Prostate gland (tissue), 2 donors: Measurements from ENCODE around the gene GNGT2. TPM values are rescaled to one million over a fixed set of nuclear protein-coding genes. Genes with fewer than 3 reads are reported as not detected.

ENCODE experiments used
- DNase-seq: peaks from one replicate; pipeline ENCODE4 v3.0.0-alpha.2; 2019; ENCODE audit warnings: low spot score
- H3K27ac ChIP-seq, 2 donors: fragments of 200-600 bp; sonication (generic); 2 replicates each; pipeline ENCODE4 v1.5.1; 2017 to 2019
- H3K27me3 ChIP-seq: fragments of 200-600 bp; sonication (generic); replicated peaks from 2 replicates; pipeline ENCODE4 v1.5.1; 2019; ENCODE audit not compliant: insufficient read depth
- H3K36me3 ChIP-seq, 2 donors: fragments of 200-600 bp; sonication (generic); 1 replicate in 1 of 2; 2 replicates in 1 of 2; pipeline versions ENCODE4 v1.5.1 to v1.8.1; 2017 to 2019
- H3K4me1 ChIP-seq: fragments of 200-600 bp; sonication (generic); replicated peaks from 2 replicates; pipeline ENCODE4 v1.5.1; 2019
- H3K4me3 ChIP-seq, 2 donors: fragments of 200-600 bp; sonication (generic); 2 replicates each; pipeline ENCODE4 v1.5.1; 2017 to 2019
- H3K9me3 ChIP-seq: fragments of 200-600 bp; sonication (generic); 2 replicates; pipeline ENCODE4 v1.5.1; 2017
- POLR2A ChIP-seq: fragments of 450-650 bp; IDR thresholded peaks from one replicate; pipeline ENCODE4 v1.6.1; 2016; ENCODE audit warnings: antibody characterized with exemption, mild to moderate bottlenecking
- POLR2AphosphoS5 ChIP-seq: sonication (generic); formaldehyde crosslinking; IDR thresholded peaks from one replicate; pipeline ENCODE4 v1.6.1; 2017; ENCODE audit warnings: antibody characterized with exemption
- WGBS: methylation state at CpG from one replicate; pipeline ENCODE4 v1.1.5; 2018; 5-methylcytosine and 5-hydroxymethylcytosine counted together
- intact Hi-C: fragments of 100-400 bp; cut with DNase I; formaldehyde crosslinking; loops from one replicate; pipeline ENCODE4 v1.14.2; 2022
- total RNA-seq, 2 donors: library from RNA; depleted of rRNA; stranded (reverse); fragments of >200 nt; gene quantifications; one replicate each; pipeline ENCODE4 v1.1.0, GENCODE V29; 2016
- TF ChIP-seq, protein P1 (sequence below), 4 experiments: fragments of 200-600 bp in 2 of 4; fragments of 450-650 bp in 2 of 4; sonication (generic) in 2 of 4; IDR thresholded peaks; 1 replicate in 3 of 4; 2 replicates in 1 of 4; pipeline ENCODE4 v1.5.1; 2016 to 2019; ENCODE audit warnings: antibody characterized with exemption in 4 of 4, mild to moderate bottlenecking in 2 of 4, moderate library complexity in 2 of 4

The GNGT2 gene
- total RNA-seq, 2 donors from 2014 or later: 3.1 TPM; not detected in 1

DNA sequence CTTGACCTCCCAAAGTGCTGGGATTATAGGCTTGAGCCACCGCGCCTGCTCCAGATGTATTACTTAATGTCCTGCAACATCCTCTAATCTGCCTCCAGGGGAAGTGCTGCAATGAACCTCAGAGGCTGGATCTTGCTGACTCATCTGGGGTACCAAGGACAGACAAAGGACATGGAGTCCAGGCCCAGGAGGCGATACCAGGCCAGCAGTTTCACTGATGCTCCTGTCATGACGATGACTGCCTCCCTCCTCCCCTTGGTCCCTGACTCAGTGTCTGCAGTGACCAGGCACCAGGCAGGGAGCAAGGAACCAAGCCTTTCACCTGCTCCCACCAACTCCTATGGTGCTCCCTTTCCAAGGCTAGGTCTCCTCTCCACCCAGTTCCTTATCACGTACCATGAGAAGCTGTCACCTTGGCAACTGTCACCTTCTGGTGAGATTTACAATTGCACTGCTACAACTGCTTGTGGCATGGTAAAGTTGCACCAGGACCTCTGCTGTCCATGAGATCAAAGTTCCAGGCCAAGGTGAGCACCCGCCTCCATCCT, 41.8 kb upstream of the GNGT2 start:
- Histone ChIP-seq H3K4me3 (no peak overlapping the region), H3K27me3 (no peaks in the 10 kb centered on the region), H3K4me1 (no peaks in the 10 kb centered on the region), H3K27ac (no peak overlapping the region), H3K9me3 (no peaks in the 10 kb centered on the region), H3K36me3 (no peaks in the 10 kb centered on the region)
- TF ChIP-seq POLR2A (no peak), POLR2AphosphoS5 (no peak)
- TF ChIP-seq, protein P1, sequence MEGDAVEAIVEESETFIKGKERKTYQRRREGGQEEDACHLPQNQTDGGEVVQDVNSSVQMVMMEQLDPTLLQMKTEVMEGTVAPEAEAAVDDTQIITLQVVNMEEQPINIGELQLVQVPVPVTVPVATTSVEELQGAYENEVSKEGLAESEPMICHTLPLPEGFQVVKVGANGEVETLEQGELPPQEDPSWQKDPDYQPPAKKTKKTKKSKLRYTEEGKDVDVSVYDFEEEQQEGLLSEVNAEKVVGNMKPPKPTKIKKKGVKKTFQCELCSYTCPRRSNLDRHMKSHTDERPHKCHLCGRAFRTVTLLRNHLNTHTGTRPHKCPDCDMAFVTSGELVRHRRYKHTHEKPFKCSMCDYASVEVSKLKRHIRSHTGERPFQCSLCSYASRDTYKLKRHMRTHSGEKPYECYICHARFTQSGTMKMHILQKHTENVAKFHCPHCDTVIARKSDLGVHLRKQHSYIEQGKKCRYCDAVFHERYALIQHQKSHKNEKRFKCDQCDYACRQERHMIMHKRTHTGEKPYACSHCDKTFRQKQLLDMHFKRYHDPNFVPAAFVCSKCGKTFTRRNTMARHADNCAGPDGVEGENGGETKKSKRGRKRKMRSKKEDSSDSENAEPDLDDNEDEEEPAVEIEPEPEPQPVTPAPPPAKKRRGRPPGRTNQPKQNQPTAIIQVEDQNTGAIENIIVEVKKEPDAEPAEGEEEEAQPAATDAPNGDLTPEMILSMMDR (IDR thresholded peaks at IDR 0.05): no peak
- 91% methylated on average over 6 of the region's 6 CpGs for WGBS
- no peak for DNase-seq
- intact Hi-C loops: no loop called here

DNA sequence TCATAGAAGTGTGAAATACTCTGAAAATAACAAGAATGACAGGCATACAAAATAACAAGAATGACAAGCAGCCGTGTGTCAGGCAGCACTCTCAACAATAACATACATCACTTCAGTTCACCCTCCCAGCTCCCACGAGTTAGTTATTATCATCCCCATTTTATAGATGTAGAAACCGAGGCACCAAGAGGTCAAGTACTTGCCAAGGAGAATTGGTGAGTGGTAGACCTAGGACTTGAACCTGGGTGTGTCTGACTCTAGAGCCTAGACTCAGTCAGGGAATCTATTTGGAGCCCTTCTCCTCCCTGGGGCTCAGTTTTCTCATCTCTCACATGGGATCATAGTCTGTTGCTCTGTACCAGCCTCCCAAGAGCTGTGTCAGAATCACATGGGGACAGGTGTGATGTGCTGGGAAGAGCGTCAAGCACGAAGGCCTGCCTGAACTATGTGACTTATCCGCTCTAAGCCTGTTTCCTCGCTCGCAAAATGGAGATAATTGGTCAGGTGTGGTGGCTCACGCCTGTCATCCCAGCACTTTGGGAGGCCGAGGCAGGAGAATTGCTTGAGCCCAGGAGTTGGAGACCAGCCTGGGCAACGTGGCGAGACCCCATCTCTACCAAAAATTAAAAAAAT, 39.6 kb upstream of the GNGT2 start:
- 88% methylated on average over 12 of the region's 12 CpGs for WGBS
- intact Hi-C loops: no loop called here
- Histone ChIP-seq H3K27ac (no peak overlapping the region), H3K36me3 (no peaks in the 10 kb centered on the region), H3K4me1 (no peaks in the 10 kb centered on the region), H3K9me3 (no peaks in the 10 kb centered on the region), H3K27me3 (no peaks in the 10 kb centered on the region), H3K4me3 (no peak overlapping the region)
- DNase-seq: no peak
- TF ChIP-seq, protein P1 (IDR thresholded peaks at IDR 0.05): no peak
- no peak for TF ChIP-seq POLR2A
- no peak for TF ChIP-seq POLR2AphosphoS5

DNA sequence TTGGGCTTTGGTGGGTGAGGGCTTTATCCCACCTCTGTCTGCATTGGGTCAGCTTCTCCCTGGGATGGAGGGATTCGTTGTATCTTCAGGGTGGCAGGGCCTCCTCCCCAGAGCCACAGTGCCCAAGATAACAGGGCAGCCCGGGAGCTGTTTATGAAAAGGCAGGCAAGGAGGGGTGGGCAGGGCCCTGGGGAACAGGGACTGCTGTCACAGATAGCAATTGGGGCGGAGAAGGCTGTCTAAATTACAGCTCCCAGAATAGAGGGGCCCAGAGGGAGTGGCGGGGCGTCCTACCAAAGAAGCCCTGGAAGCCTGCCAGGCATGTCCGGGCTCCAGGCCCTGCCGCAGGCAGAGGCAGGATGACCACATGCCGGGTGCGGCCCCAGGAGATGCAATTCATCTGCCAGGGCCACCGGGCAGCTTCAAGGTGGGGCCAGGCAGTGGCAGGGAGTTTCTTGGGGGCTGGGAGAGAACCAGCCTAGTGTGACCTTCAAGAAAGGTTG, 39.0 kb upstream of the GNGT2 start:
- no peak for DNase-seq
- H3K4me1 ChIP-seq: no peaks in the 10 kb centered on the region
- H3K9me3 ChIP-seq: no peaks in the 10 kb centered on the region
- TF ChIP-seq POLR2A: no peak
- TF ChIP-seq, protein P1 (IDR thresholded peaks at IDR 0.05): no peak
- TF ChIP-seq POLR2AphosphoS5: no peak
- 15% methylated on average over 10 of the region's 10 CpGs for WGBS
- H3K36me3 ChIP-seq: no peaks in the 10 kb centered on the region
- no peak overlapping the region for H3K4me3 ChIP-seq
- no peak overlapping the region for H3K27ac ChIP-seq
- no peaks in the 10 kb centered on the region for H3K27me3 ChIP-seq
- intact Hi-C loops: no loop called here

DNA sequence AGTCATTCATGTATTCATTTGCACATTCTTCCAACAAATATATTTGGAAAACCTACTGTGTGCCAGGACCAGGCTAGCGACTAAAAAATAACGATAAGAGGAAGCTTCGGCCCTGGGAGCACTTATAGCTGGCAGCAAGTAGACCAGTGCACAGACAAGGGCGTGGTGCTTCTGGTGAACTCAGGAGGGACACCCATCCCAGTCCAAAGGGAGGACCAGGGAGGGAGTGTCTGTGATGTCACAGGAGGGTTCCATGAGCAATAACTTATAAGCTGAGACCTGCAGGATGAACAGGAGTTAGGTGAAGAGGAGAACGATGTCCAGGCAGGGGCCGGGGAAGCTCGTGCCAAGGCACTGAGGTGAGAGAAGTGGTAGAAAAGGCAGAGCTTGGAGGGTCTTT, 37.6 kb upstream of the GNGT2 start:
- TF ChIP-seq POLR2AphosphoS5 (no peak), POLR2A (no peak)
- TF ChIP-seq, protein P1 (IDR thresholded peaks at IDR 0.05): no peak
- no peaks in the 10 kb centered on the region for H3K36me3 ChIP-seq
- no peaks in the 10 kb centered on the region for H3K27me3 ChIP-seq
- DNase-seq: no peak
- 90% methylated on average over 7 of the region's 7 CpGs for WGBS
- no peaks in the 10 kb centered on the region for H3K4me1 ChIP-seq
- intact Hi-C loops: no loop called here
- H3K27ac ChIP-seq: no peak overlapping the region
- no peak overlapping the region for H3K4me3 ChIP-seq
- no peaks in the 10 kb centered on the region for H3K9me3 ChIP-seq

DNA sequence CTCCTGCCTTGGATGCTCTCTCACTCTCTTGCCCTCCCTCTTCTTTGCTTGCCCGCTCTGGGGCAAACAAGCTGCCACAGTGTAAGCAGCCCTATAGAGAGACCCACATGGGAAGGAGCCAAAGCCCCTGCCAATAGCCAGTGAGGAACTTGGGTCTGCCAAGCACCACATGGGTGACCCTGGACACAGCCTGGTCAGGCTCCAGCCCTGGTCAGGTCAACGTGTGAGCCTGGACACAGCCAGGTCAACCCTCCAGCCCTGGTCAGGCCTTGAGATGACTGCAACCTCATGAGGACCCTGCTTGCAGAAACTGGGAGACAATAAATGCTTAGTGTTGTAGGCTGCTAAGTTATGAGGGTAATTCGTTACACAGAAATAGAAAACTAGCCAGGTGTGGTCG, 34.5 kb upstream of the GNGT2 start:
- no peak for TF ChIP-seq POLR2AphosphoS5
- TF ChIP-seq, protein P1 (IDR thresholded peaks at IDR 0.05): no peak
- Histone ChIP-seq H3K4me1 (no peaks in the 10 kb centered on the region), H3K9me3 (no peaks in the 10 kb centered on the region), H3K4me3 (no peak overlapping the region), H3K27me3 (no peaks in the 10 kb centered on the region), H3K36me3 (no peaks in the 10 kb centered on the region), H3K27ac (no peak overlapping the region)
- intact Hi-C loops: no loop called here
- DNase-seq: no peak
- 85% methylated on average over 4 of the region's 4 CpGs for WGBS
